Esophagus squamous epithelium (tissue), 5 donors: ENCODE data around the gene FLVCR2. TPM values are rescaled to one million over a fixed set of nuclear protein-coding genes. Genes with fewer than 3 reads are reported as not detected.

ENCODE experiments used
- DNase-seq: peaks from one replicate; lab custom pipeline; 2025; lab: John Stamatoyannopoulos, UW
- H3K27ac ChIP-seq, 4 donors: fragments of 200-600 bp; sonication (generic); one replicate each; pipeline ENCODE4 v1.5.1; 2016 to 2019; ENCODE audit warnings: mild to moderate bottlenecking in 1 of 4
- H3K27me3 ChIP-seq, 4 donors: fragments of 200-600 bp; sonication (generic); 1 replicate in 3 of 4; 2 replicates in 1 of 4; pipeline versions ENCODE4 v1.5.1 to v1.6.0; 2017 to 2021; ENCODE audit warnings: antibody characterized with exemption in 1 of 4
- H3K36me3 ChIP-seq, 3 donors: fragments of 200-600 bp; sonication (generic); one replicate each; pipeline ENCODE4 v1.5.1; 2016 to 2019
- H3K4me1 ChIP-seq, 3 donors: fragments of 200-600 bp; sonication (generic); one replicate each; pipeline ENCODE4 v1.5.1; 2017 to 2019
- H3K4me3 ChIP-seq, 4 donors: fragments of 200-600 bp; sonication (generic); 1 replicate in 3 of 4; 2 replicates in 1 of 4; pipeline ENCODE4 v1.5.1; 2016 to 2019; ENCODE audit warnings: mild to moderate bottlenecking in 2 of 4, moderate library complexity in 1 of 4
- H3K9me3 ChIP-seq, 3 donors: fragments of 200-600 bp; sonication (generic); one replicate each; pipeline ENCODE4 v1.5.1; 2016 to 2019
- POLR2A ChIP-seq, 4 donors: fragments of 450-650 bp; IDR thresholded peaks; one replicate each; pipeline ENCODE4 v1.6.1; 2017; ENCODE audit warnings: antibody characterized with exemption in 4 of 4, mild to moderate bottlenecking in 4 of 4, moderate library complexity in 3 of 4
- WGBS, 2 donors: methylation state at CpG; one replicate each; pipeline ENCODE4 v1.1.5; 2018; 5-methylcytosine and 5-hydroxymethylcytosine counted together
- intact Hi-C: fragments of 100-400 bp; cut with DNase I; formaldehyde crosslinking; loops from one replicate; pipeline ENCODE4 v1.15.0; 2022
- total RNA-seq, 4 donors: library from RNA; depleted of rRNA; stranded (reverse); fragments of >200 nt; gene quantifications; one replicate each; pipeline ENCODE4 v1.1.0, GENCODE V29; 2016
- TF ChIP-seq, protein P1 (sequence below), 6 experiments: fragments of 450-650 bp in 4 of 6; fragments of 200-600 bp in 2 of 6; sonication (generic) in 2 of 6; IDR thresholded peaks; one replicate each; pipeline ENCODE4 v1.5.1; 2016 to 2019; ENCODE audit warnings: antibody characterized with exemption in 6 of 6, mild to moderate bottlenecking in 4 of 6, moderate library complexity in 4 of 6
- donor health status: DM: yes; HTN: yes; CAD: no.

The FLVCR2 gene
- total RNA-seq, 4 donors from 2014 or later, result 1.1 to 7.6 (median 3.8) TPM

DNA sequence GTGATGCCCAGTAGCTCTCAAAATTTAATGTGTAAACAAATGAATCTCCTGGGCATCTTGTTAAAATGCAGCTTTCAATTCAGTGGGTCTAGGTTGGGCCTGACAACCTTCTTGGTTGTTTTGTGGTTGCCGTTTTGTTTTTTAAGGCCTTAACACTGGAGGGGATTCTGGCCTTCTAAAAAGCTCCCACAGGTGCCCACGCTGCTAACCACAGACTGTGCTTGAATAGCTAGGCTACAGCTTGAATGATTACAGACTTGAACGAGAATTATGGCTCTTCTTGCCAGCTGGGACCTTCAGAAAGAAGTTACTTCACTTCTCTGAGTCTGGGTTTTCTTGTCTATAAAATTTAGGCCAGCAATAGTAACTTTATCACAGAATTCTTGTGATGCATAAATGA lies 1.3 kb upstream of the FLVCR2 start:
- H3K4me3 ChIP-seq, result no peak overlapping the region
- no peaks in the 10 kb centered on the region for H3K27me3 ChIP-seq
- H3K27ac ChIP-seq, result no peak overlapping the region
- H3K4me1 ChIP-seq, result peaks cover 18 to 39% (median 19%) of the 10 kb centered on the region in 3 donors
- TF ChIP-seq, protein P1, sequence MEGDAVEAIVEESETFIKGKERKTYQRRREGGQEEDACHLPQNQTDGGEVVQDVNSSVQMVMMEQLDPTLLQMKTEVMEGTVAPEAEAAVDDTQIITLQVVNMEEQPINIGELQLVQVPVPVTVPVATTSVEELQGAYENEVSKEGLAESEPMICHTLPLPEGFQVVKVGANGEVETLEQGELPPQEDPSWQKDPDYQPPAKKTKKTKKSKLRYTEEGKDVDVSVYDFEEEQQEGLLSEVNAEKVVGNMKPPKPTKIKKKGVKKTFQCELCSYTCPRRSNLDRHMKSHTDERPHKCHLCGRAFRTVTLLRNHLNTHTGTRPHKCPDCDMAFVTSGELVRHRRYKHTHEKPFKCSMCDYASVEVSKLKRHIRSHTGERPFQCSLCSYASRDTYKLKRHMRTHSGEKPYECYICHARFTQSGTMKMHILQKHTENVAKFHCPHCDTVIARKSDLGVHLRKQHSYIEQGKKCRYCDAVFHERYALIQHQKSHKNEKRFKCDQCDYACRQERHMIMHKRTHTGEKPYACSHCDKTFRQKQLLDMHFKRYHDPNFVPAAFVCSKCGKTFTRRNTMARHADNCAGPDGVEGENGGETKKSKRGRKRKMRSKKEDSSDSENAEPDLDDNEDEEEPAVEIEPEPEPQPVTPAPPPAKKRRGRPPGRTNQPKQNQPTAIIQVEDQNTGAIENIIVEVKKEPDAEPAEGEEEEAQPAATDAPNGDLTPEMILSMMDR (IDR thresholded peaks at IDR 0.05), result no peak
- no peaks in the 10 kb centered on the region for H3K9me3 ChIP-seq
- 62 to 68% methylated on average over 3 of the region's 3 CpGs for WGBS, 2 donors
- intact Hi-C loops, result no loop called here
- no peaks in the 10 kb centered on the region for H3K36me3 ChIP-seq
- no peak for DNase-seq

DNA sequence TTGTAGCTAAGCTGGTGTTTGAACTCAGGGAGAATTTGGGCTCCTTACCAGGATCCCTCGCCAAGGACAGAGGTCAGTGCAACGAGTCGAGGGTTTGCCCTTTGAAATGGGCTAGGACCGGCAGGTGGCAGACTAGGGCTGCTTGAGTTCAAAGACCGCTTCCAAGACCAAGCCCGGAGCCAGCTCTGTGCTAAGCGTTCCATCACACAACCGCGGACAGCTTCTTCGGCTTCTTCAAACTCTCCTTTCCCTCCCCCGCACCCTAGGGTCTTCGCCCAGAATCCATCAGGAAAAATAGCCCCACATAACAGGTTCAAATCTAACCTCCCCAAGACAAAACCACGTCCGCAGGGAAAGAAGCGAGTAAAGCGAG lies 705 bp upstream of the FLVCR2 start:
- WGBS, 2 donors, result 0% methylated on average over 1 to 7 of the region's 16 CpGs
- H3K4me1 ChIP-seq, result peaks cover 18 to 37% (median 19%) of the 10 kb centered on the region in 3 donors
- H3K27ac ChIP-seq, result peak overlapping the region; percentile 42 to 89 (median 84)
- DNase-seq, result peak; percentile 40
- no peaks in the 10 kb centered on the region for H3K27me3 ChIP-seq
- H3K4me3 ChIP-seq, result peak overlapping the region; percentile 41 to 71 (median 60)
- TF ChIP-seq POLR2A (IDR thresholded peaks at IDR 0.05), result no peak
- TF ChIP-seq, protein P1 (IDR thresholded peaks at IDR 0.05), result peak; percentile 55 to 82 (median 76)
- no peaks in the 10 kb centered on the region for H3K9me3 ChIP-seq
- H3K36me3 ChIP-seq, result no peaks in the 10 kb centered on the region
- intact Hi-C loops, result loop anchor here (2.0 kb wide), 1 partner anchor 77 kb away; no protein-coding TSS in a partner anchor

DNA sequence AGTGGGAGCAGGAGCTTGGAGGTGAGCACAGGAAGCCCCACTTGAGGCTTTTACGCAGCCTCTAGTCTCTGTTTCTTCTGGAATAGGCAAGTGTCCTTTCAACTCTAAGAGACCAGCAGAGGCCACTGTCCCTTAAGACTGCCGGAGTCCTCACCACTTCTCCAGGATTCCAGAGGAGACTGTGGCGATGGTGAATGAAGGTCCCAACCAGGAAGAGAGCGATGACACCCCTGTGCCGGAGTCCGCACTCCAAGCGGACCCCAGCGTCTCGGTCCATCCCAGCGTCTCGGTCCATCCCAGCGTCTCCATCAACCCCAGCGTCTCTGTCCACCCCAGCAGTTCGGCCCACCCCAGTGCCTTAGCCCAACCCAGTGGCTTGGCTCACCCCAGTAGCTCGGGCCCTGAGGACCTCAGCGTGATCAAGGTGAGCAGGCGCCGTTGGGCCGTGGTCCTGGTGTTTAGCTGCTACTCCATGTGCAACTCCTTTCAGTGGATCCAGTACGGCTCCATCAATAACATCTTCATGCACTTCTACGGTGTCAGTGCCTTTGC lies 442 bp downstream of the FLVCR2 start:
- TF ChIP-seq, protein P1 (IDR thresholded peaks at IDR 0.05), result peak in 5 of 6 experiments; percentile 4 to 34 (median 19)
- TF ChIP-seq POLR2A (IDR thresholded peaks at IDR 0.05), result no peak
- Histone ChIP-seq H3K27ac (peak overlapping the region; percentile 42 to 89 (median 84)), H3K27me3 (no peaks in the 10 kb centered on the region), H3K9me3 (no peaks in the 10 kb centered on the region), H3K4me3 (peak overlapping the region; percentile 41 to 71 (median 60)), H3K4me1 (peaks cover 18 to 37% (median 19%) of the 10 kb centered on the region in 3 donors), H3K36me3 (no peaks in the 10 kb centered on the region)
- intact Hi-C loops, result loop anchor here (2.0 kb wide), 1 partner anchor 76 kb away; no protein-coding TSS in a partner anchor
- 21 to 46% methylated on average over 9 to 18 of the region's 21 CpGs for WGBS, 2 donors
- DNase-seq, result no peak

DNA sequence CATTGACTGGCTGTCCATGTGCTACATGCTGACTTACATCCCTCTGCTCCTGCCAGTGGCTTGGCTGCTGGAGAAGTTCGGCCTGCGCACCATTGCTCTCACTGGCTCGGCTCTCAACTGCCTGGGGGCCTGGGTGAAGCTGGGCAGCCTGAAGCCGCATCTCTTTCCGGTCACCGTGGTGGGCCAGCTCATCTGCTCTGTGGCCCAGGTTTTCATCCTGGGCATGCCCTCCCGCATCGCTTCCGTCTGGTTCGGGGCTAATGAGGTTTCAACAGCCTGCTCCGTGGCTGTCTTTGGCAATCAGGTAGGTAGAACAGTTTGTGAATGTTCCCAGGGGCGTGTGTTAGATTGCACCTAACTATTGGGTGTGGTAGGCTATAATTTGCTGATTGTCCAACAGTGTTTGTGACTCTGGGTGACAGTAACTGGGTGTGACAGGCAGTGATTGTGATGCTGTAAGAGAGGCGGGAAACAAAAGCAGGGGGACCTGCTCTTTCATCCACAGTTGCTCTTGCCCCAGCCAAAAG lies 981 bp downstream of the FLVCR2 start:
- H3K4me3 ChIP-seq, result peak overlapping the region; percentile 41 to 71 (median 60)
- 70 to 74% methylated on average over 9 to 12 of the region's 13 CpGs for WGBS, 2 donors
- no peaks in the 10 kb centered on the region for H3K27me3 ChIP-seq
- H3K36me3 ChIP-seq, result no peaks in the 10 kb centered on the region
- peaks cover 18 to 37% (median 19%) of the 10 kb centered on the region in 3 donors for H3K4me1 ChIP-seq
- peak overlapping the region; percentile 42 to 89 (median 84) for H3K27ac ChIP-seq
- no peak for TF ChIP-seq POLR2A (IDR thresholded peaks at IDR 0.05)
- TF ChIP-seq, protein P1 (IDR thresholded peaks at IDR 0.05), result no peak
- no peak for DNase-seq
- intact Hi-C loops, result loop anchor here (2.0 kb wide), 1 partner anchor 75 kb away; no protein-coding TSS in a partner anchor
- H3K9me3 ChIP-seq, result no peaks in the 10 kb centered on the region

DNA sequence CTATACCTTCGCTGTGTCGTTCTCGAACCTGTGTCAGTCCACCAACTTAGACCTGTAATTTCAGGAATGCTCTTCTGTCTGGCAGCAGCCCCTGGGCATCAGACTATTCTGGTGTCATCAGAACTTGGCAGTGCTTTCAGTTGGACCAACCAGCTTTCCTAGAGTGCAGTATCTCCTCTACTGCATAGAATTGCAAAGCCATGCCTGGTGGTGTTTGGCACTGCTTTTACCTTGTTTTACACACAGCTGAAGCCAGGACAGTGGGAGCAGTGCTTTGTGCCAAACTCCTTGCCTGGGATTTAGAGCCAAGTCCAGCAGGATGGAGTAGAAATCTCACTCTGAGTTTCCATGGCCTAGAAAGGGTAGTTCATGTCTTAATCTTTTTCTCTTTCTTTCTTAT lies 1.5 kb downstream of the FLVCR2 start:
- TF ChIP-seq POLR2A (IDR thresholded peaks at IDR 0.05), result no peak
- TF ChIP-seq, protein P1 (IDR thresholded peaks at IDR 0.05), result no peak
- no peak overlapping the region for H3K27ac ChIP-seq
- intact Hi-C loops, result loop anchor here (2.0 kb wide), 1 partner anchor 75 kb away; no protein-coding TSS in a partner anchor
- no peaks in the 10 kb centered on the region for H3K9me3 ChIP-seq
- WGBS, 2 donors, result 95 to 97% methylated on average over 3 of the region's 3 CpGs
- peak overlapping the region in 3 of 4 donors; percentile 54 to 71 (median 65) for H3K4me3 ChIP-seq
- H3K4me1 ChIP-seq, result peaks cover 18 to 37% (median 19%) of the 10 kb centered on the region in 3 donors
- DNase-seq, result no peak
- H3K27me3 ChIP-seq, result no peaks in the 10 kb centered on the region
- no peaks in the 10 kb centered on the region for H3K36me3 ChIP-seq
